Psoas muscle (tissue), 8 donors: ENCODE results near the gene SLC22A23. TPM values are rescaled to one million over a fixed set of nuclear protein-coding genes. Genes with fewer than 3 reads are reported as not detected.

Experiments
- ATAC-seq, 4 donors: fragments of 200-7000 bp; cut with Tn5 transposase; one replicate each; pipeline ENCODE4 v1.9.1; 2020; ENCODE audit warnings: moderate library complexity in 3 of 4, mild to moderate bottlenecking in 2 of 4
- DNase-seq, 2 donors: peaks; one replicate each; pipeline ENCODE4 v3.0.0-alpha.2; 2020
- H3K27ac ChIP-seq: fragments of 200-600 bp; one replicate; pipeline ENCODE4 v1.8.0; 2022
- H3K27me3 ChIP-seq, 3 donors: fragments of 200-600 bp in 1 of 3; one replicate each; pipeline versions ENCODE4 v1.6.1 to v1.8.0; 2013 to 2022; ENCODE audit warnings: low read length in 2 of 3, mild to moderate bottlenecking in 2 of 3, moderate library complexity in 1 of 3; ENCODE audit not compliant: insufficient read depth in 3 of 3
- H3K36me3 ChIP-seq, 2 donors: fragments of 200-600 bp in 1 of 2; one replicate each; pipeline versions ENCODE4 v1.6.1 to v1.8.0; 2013 to 2022; ENCODE audit warnings: low read depth in 1 of 2, mild to moderate bottlenecking in 1 of 2, moderate library complexity in 1 of 2; ENCODE audit not compliant: insufficient read depth in 1 of 2
- H3K4me1 ChIP-seq: fragments of 200-600 bp; one replicate; pipeline ENCODE4 v1.8.0; 2022
- H3K4me3 ChIP-seq: fragments of 200-600 bp; one replicate; pipeline ENCODE4 v1.8.0; 2022; ENCODE audit warnings: mild to moderate bottlenecking
- H3K9me3 ChIP-seq: fragments of 200-600 bp; one replicate; pipeline ENCODE4 v1.8.0; 2022
- CTCF ChIP-seq: fragments of 200-600 bp; IDR thresholded peaks from one replicate; pipeline ENCODE4 v1.8.0; 2022; ENCODE audit warnings: antibody characterized with exemption
- WGBS, 3 donors: extraction: QIAGEN DNeasy Blood & Tissue Kit; methylation state at CpG; one replicate each; pipeline versions ENCODE4 v1.1.6 to v1.1.7; 2013; 5-methylcytosine and 5-hydroxymethylcytosine counted together
- intact Hi-C, 2 donors: fragments of 100-400 bp; cut with DNase I; formaldehyde crosslinking; loops; one replicate each; pipeline versions ENCODE4 v1.11.0 to v1.14.2; 2022
- polyA plus RNA-seq, 3 donors: library from polyadenylated mRNA; stranded (reverse); fragments of 200-250 nt; gene quantifications; one replicate each; pipeline ENCODE4 v1.2.3, GENCODE V29; 2013
- total RNA-seq, 4 donors: library from RNA; stranded (reverse); fragmentation: NEBNext Ultra II Directional in 2 of 4; extraction: Animal tissue kit (Norgen Biotek cat#: 25700) in 2 of 4; gene quantifications; one replicate each; pipeline versions ENCODE4 v1.2.1 to v1.2.4, GENCODE V29; 2021 to 2023
- donor health status: healthy with polysubstance abuse.
- donor health status: DM: no; HTN: no; CAD: no; lungs with moderate emphysema.
- donor health status: Bipolar disorder and iron deficiency.
- donor health status: healthy.
- donor health status: DM: yes; HTN: yes; CAD: no.
- donor health status: DM: no; HTN: no; CAD: no.
- donor health status: DM: no; HTN: no; CAD: no.
- donor health status: DM: yes; HTN: yes; CAD: no.

Gene SLC22A23
- total and polyA plus RNA-seq, 7 donors, result 4.6 to 13.7 (median 8.7) TPM

DNA sequence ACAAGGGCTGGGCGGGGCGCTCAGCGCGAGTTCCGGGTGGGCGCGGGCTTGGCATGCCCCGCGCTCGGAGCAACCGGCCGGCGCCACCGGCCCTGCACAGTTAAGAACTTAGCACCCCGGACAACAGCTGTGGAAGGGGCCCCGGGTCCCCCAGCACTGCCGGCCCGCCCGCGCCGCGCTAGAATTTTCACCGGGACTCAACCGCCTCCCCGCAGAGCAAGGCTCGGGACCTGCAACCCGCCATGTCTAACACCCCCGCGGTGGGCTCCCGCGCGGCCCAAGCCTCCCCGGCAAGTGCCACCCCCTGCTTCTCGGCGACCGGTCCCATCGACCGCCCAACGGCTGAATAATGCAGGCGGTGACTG lies 203.3 kb downstream of the SLC22A23 start:
- no peak overlapping the region for H3K4me3 ChIP-seq
- no peak for DNase-seq
- H3K27ac ChIP-seq, result no peak overlapping the region
- no peaks in the 10 kb centered on the region for H3K4me1 ChIP-seq
- no peaks in the 10 kb centered on the region for H3K36me3 ChIP-seq
- H3K9me3 ChIP-seq, result no peaks in the 10 kb centered on the region
- intact Hi-C loops, result loop anchor here (5.0 kb wide), 3 partner anchors 126 to 261 kb away; no protein-coding TSS in a partner anchor
- 96 to 97% (median 97%) methylated on average over 29 to 40 of the region's 40 CpGs for WGBS, 3 donors
- TF ChIP-seq CTCF, result no peak
- no peak for ATAC-seq
- peaks cover 0 to 13% (median 2%) of the 10 kb centered on the region in 3 donors for H3K27me3 ChIP-seq

DNA sequence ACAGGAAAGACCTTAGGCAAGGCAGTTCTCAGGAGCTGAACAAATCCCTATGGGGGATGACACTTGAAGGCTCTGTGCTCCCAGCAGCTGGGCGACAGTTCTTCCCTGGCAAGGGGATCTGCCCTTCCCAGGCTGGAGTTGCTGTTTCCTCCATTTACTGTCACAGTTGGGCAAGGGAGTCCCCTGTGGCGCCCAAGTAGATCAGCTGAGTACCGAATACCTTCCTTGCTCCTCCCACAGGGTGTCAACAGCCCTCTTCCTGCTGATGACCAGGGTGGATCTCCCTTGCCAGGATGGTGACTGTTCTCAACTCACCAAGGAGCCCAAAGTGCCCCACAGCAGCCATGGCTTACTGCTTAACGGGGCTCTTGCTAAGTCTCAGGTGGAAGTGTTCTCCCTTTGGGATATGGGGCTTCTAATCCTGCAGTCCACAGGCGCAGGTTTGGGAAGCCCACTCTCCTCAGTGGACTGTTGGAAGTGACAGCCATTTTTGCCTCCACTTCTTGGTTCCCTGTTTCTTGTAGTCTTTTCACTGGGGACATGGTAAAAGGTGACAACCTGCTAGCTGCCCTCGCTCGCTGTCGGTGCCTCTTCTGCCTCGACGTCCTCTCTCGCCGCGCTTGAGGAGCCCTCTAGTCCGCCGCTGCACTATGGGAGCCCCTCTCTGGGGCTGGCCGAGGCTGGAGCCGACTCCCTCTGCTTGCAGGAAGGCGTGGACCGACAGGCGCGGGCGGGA lies 203.8 kb downstream of the SLC22A23 start:
- DNase-seq, result no peak
- H3K27ac ChIP-seq, result no peak overlapping the region
- no peak for TF ChIP-seq CTCF
- peaks cover 0 to 18% (median 2%) of the 10 kb centered on the region in 3 donors for H3K27me3 ChIP-seq
- H3K9me3 ChIP-seq, result no peaks in the 10 kb centered on the region
- H3K4me1 ChIP-seq, result peaks cover 2% of the 10 kb centered on the region
- ATAC-seq, result no peak
- no peak overlapping the region for H3K4me3 ChIP-seq
- no peaks in the 10 kb centered on the region for H3K36me3 ChIP-seq
- WGBS, 3 donors, result 91 to 92% (median 92%) methylated on average over 21 to 22 of the region's 22 CpGs
- intact Hi-C loops, result loop anchor here (5.0 kb wide), 3 partner anchors 126 to 261 kb away; no protein-coding TSS in a partner anchor

DNA sequence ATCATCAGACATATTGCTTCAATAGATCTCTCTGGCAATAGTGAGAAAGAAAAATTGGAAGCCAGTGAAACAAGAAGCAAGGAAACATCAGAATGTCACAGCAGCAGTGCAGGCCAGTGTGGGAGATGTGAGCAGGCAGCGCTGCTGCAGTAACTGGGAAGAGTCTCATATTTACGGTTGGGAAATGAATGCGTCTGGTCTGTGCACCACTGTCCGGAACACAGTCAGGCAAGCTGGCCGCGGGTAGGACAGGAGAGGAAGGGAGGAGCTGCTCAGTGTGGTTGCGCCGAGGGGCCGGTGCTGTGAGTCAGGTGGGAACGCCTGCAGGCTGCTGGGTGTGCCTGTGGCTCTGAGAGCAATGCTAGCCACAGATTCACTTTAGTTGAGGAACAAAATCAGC lies 204.5 kb downstream of the SLC22A23 start:
- no peak for TF ChIP-seq CTCF
- H3K9me3 ChIP-seq, result no peaks in the 10 kb centered on the region
- intact Hi-C loops, result loop anchor here (5.0 kb wide), 3 partner anchors 125 to 260 kb away; no protein-coding TSS in a partner anchor
- WGBS, 3 donors, result 85 to 92% (median 91%) methylated on average over 10 of the region's 10 CpGs
- ATAC-seq, result no peak
- DNase-seq, result no peak
- H3K27ac ChIP-seq, result no peak overlapping the region
- no peak overlapping the region for H3K4me3 ChIP-seq
- H3K27me3 ChIP-seq, result peaks cover 0 to 25% (median 5%) of the 10 kb centered on the region in 3 donors
- H3K36me3 ChIP-seq, result no peaks in the 10 kb centered on the region
- H3K4me1 ChIP-seq, result peaks cover 4% of the 10 kb centered on the region

GRCh38 chr6:3251462-3252314 lies 205.2 kb downstream of the SLC22A23 start:
- Histone ChIP-seq H3K27me3 (peaks cover 0 to 30% (median 7%) of the 10 kb centered on the region in 3 donors), H3K4me1 (peaks cover 4% of the 10 kb centered on the region), H3K9me3 (no peaks in the 10 kb centered on the region), H3K27ac (no peak overlapping the region), H3K36me3 (no peaks in the 10 kb centered on the region), H3K4me3 (peak overlapping the region; percentile 39)
- peak; percentile 73 to 91 (median 86) for ATAC-seq
- WGBS, 3 donors, result 34 to 41% (median 36%) methylated on average over 20 of the region's 20 CpGs
- TF ChIP-seq CTCF, result peak; percentile 99
- intact Hi-C loops, result loop anchor here (1.0 to 5.0 kb wide), 4 partner anchors 124 to 259 kb away; no protein-coding TSS in a partner anchor
- peak; percentile 82 to 90 for DNase-seq
